ENCODE data around the gene CLIP3. TPM values are rescaled to one million over a fixed set of nuclear protein-coding genes. Genes with fewer than 3 reads are reported as not detected.

The CLIP3 gene
- total and polyA plus RNA-seq, 9 of the 15 experiments (the other 6 are each of a cell fraction or from before 2014, with no cell fraction given), result 0.01 to 0.50 (median 0.15) TPM; not detected in 1

DNA sequence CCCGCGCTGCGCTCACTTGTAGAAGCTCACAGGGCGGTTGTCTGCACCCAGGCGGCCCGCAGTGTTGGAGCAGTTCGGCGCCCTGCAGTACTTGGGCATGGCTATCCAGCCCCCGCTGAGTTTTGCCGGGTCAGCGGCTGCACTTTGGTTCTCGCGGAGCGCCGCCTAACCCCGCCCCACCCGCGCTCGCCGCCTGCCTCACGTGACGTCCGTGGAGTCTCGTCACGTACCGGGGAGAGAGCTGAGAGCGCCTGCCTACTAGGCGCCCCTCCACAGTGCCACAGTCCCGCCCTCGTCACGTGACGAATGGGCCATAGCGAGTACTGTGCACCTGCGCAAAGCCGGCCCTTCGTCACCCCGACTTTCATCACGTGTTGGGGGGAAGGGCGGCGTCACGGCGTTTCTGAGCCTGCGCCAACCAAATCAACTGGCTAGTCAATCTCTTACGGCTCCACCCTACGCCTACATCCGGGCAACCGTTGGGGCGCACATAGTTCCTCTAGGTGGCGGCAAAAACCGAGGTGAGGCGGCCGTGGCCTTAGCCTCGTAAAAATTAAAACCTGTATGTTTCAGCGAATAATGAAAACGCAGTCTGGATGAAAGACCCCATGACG is 21.6 kb upstream of the CLIP3 start, which contains the start of gene THAP8 (continued):
- TF ChIP-seq, protein P1, sequence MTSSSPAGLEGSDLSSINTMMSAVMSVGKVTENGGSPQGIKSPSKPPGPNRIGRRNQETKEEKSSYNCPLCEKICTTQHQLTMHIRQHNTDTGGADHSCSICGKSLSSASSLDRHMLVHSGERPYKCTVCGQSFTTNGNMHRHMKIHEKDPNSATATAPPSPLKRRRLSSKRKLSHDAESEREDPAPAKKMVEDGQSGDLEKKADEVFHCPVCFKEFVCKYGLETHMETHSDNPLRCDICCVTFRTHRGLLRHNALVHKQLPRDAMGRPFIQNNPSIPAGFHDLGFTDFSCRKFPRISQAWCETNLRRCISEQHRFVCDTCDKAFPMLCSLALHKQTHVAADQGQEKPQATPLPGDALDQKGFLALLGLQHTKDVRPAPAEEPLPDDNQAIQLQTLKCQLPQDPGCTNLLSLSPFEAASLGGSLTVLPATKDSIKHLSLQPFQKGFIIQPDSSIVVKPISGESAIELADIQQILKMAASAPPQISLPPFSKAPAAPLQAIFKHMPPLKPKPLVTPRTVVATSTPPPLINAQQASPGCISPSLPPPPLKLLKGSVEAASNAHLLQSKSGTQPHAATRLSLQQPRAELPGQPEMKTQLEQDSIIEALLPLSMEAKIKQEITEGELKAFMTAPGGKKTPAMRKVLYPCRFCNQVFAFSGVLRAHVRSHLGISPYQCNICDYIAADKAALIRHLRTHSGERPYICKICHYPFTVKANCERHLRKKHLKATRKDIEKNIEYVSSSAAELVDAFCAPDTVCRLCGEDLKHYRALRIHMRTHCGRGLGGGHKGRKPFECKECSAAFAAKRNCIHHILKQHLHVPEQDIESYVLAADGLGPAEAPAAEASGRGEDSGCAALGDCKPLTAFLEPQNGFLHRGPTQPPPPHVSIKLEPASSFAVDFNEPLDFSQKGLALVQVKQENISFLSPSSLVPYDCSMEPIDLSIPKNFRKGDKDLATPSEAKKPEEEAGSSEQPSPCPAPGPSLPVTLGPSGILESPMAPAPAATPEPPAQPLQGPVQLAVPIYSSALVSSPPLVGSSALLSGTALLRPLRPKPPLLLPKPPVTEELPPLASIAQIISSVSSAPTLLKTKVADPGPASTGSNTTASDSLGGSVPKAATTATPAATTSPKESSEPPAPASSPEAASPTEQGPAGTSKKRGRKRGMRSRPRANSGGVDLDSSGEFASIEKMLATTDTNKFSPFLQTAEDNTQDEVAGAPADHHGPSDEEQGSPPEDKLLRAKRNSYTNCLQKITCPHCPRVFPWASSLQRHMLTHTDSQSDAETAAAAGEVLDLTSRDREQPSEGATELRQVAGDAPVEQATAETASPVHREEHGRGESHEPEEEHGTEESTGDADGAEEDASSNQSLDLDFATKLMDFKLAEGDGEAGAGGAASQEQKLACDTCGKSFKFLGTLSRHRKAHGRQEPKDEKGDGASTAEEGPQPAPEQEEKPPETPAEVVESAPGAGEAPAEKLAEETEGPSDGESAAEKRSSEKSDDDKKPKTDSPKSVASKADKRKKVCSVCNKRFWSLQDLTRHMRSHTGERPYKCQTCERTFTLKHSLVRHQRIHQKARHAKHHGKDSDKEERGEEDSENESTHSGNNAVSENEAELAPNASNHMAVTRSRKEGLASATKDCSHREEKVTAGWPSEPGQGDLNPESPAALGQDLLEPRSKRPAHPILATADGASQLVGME (CRISPR knock-in tag; IDR thresholded peaks at IDR 0.05), result no peak
- TF ChIP-seq WHSC1 (IDR thresholded peaks at IDR 0.05; ENCODE audit: low read length), result no peak
- no peak for TF ChIP-seq ZNF124 (CRISPR knock-in tag; IDR thresholded peaks at IDR 0.05)
- no peak for TF ChIP-seq RFX1 (IDR thresholded peaks at IDR 0.05)
- TF ChIP-seq ARID1B (IDR thresholded peaks at IDR 0.05), result no peak; the same call in none of the 2 replicates
- no peak for TF ChIP-seq KHSRP (IDR thresholded peaks at IDR 0.05)
- TF ChIP-seq, protein P2, sequence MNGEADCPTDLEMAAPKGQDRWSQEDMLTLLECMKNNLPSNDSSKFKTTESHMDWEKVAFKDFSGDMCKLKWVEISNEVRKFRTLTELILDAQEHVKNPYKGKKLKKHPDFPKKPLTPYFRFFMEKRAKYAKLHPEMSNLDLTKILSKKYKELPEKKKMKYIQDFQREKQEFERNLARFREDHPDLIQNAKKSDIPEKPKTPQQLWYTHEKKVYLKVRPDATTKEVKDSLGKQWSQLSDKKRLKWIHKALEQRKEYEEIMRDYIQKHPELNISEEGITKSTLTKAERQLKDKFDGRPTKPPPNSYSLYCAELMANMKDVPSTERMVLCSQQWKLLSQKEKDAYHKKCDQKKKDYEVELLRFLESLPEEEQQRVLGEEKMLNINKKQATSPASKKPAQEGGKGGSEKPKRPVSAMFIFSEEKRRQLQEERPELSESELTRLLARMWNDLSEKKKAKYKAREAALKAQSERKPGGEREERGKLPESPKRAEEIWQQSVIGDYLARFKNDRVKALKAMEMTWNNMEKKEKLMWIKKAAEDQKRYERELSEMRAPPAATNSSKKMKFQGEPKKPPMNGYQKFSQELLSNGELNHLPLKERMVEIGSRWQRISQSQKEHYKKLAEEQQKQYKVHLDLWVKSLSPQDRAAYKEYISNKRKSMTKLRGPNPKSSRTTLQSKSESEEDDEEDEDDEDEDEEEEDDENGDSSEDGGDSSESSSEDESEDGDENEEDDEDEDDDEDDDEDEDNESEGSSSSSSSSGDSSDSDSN (IDR thresholded peaks at IDR 0.05; ENCODE audit: borderline replicate concordance in 1 of 2, low read depth in 2 of 2, low read length in 2 of 2), result peak; percentile 35 to 55; a peak in 1 of 4 replicates
- TF ChIP-seq TOE1 (IDR thresholded peaks at IDR 0.05; ENCODE audit: borderline replicate concordance), result peak; percentile 100
- no peak for TF ChIP-seq TOE1 (CRISPR knock-in tag; IDR thresholded peaks at IDR 0.05; ENCODE audit: borderline replicate concordance, low read depth)
- no peak for TF ChIP-seq XRCC4 (IDR thresholded peaks at IDR 0.05; ENCODE audit: extremely low read depth, insufficient read depth, insufficient read length)
- TF ChIP-seq, protein P3, sequence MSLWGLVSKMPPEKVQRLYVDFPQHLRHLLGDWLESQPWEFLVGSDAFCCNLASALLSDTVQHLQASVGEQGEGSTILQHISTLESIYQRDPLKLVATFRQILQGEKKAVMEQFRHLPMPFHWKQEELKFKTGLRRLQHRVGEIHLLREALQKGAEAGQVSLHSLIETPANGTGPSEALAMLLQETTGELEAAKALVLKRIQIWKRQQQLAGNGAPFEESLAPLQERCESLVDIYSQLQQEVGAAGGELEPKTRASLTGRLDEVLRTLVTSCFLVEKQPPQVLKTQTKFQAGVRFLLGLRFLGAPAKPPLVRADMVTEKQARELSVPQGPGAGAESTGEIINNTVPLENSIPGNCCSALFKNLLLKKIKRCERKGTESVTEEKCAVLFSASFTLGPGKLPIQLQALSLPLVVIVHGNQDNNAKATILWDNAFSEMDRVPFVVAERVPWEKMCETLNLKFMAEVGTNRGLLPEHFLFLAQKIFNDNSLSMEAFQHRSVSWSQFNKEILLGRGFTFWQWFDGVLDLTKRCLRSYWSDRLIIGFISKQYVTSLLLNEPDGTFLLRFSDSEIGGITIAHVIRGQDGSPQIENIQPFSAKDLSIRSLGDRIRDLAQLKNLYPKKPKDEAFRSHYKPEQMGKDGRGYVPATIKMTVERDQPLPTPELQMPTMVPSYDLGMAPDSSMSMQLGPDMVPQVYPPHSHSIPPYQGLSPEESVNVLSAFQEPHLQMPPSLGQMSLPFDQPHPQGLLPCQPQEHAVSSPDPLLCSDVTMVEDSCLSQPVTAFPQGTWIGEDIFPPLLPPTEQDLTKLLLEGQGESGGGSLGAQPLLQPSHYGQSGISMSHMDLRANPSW (CRISPR knock-in tag; IDR thresholded peaks at IDR 0.05), result 0 out of 2 replicates have a peak, but pooled peaks have one; percentile 43
- no peak for TF ChIP-seq ARID2 (IDR thresholded peaks at IDR 0.05)
- TF ChIP-seq, protein P4, sequence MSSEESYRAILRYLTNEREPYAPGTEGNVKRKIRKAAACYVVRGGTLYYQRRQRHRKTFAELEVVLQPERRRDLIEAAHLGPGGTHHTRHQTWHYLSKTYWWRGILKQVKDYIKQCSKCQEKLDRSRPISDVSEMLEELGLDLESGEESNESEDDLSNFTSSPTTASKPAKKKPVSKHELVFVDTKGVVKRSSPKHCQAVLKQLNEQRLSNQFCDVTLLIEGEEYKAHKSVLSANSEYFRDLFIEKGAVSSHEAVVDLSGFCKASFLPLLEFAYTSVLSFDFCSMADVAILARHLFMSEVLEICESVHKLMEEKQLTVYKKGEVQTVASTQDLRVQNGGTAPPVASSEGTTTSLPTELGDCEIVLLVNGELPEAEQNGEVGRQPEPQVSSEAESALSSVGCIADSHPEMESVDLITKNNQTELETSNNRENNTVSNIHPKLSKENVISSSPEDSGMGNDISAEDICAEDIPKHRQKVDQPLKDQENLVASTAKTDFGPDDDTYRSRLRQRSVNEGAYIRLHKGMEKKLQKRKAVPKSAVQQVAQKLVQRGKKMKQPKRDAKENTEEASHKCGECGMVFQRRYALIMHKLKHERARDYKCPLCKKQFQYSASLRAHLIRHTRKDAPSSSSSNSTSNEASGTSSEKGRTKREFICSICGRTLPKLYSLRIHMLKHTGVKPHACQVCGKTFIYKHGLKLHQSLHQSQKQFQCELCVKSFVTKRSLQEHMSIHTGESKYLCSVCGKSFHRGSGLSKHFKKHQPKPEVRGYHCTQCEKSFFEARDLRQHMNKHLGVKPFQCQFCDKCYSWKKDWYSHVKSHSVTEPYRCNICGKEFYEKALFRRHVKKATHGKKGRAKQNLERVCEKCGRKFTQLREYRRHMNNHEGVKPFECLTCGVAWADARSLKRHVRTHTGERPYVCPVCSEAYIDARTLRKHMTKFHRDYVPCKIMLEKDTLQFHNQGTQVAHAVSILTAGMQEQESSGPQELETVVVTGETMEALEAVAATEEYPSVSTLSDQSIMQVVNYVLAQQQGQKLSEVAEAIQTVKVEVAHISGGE (CRISPR knock-in tag; IDR thresholded peaks at IDR 0.05), result no peak

Data from K562 (cell line).